ENCODE data around the gene AP2A1. TPM values are rescaled to one million over a fixed set of nuclear protein-coding genes. Genes with fewer than 3 reads are reported as not detected.

The AP2A1 gene
- total and polyA plus RNA-seq, 9 donors, result 37.8 to 126 (median 88.1) TPM

DNA sequence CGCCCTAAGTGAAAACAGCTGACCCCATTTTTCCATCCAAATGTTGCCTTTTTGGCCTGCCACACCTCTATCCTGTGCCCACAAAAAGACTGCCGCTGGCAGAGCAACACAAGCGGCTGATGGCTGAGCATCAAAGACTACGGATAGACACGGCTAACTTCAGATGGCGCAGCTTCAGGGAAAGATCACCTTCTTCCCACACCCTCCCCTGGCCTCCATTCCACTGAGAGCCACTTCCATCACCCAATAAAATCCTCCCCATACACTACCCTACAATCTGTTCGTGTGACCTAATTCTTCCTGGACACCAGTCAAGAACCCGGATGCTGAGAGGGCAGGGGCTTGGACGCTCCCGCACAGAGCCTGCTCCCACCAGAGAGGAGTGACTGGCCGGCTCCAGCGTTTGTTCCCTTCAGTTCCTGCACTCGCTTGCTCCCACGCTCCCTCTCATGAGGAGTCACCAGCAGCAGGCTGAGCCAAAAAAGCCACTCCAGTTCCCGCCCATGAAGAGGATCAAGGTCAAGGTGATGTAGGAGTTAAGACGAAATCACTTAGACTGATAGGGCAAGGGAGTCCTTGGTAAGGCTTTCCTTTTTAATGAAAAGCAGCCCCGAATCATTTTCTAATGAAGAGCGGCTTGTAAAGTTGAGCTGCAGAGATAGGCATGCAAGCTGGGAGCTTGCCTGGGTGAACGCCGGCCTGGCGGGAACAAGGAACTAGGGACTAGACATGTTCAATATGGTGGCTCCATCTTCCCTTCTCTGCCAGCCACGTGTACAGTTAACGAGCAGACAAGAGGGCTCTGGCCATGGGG is 39.4 kb upstream of the AP2A1 start:
- peaks cover 8% of the 10 kb centered on the region for H3K4me1 ChIP-seq (ENCODE audit: insufficient read depth)
- no peak overlapping the region for H3K4me3 ChIP-seq
- 4 to 11% (median 6%) methylated on average over 23 of the region's 23 CpGs for WGBS, 3 donors
- DNase-seq, result peak; percentile 85 to 92 (median 90)
- H3K36me3 ChIP-seq, result no peaks in the 10 kb centered on the region
- peak overlapping the region; percentile 26 to 76 for H3K27ac ChIP-seq
- no peaks in the 10 kb centered on the region for H3K27me3 ChIP-seq
- TF ChIP-seq, protein P1, sequence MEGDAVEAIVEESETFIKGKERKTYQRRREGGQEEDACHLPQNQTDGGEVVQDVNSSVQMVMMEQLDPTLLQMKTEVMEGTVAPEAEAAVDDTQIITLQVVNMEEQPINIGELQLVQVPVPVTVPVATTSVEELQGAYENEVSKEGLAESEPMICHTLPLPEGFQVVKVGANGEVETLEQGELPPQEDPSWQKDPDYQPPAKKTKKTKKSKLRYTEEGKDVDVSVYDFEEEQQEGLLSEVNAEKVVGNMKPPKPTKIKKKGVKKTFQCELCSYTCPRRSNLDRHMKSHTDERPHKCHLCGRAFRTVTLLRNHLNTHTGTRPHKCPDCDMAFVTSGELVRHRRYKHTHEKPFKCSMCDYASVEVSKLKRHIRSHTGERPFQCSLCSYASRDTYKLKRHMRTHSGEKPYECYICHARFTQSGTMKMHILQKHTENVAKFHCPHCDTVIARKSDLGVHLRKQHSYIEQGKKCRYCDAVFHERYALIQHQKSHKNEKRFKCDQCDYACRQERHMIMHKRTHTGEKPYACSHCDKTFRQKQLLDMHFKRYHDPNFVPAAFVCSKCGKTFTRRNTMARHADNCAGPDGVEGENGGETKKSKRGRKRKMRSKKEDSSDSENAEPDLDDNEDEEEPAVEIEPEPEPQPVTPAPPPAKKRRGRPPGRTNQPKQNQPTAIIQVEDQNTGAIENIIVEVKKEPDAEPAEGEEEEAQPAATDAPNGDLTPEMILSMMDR (IDR thresholded peaks at IDR 0.05), result peak in 1 of 3 donors; percentile 12
- no peak for TF ChIP-seq EP300 (IDR thresholded peaks at IDR 0.05)
- intact Hi-C loops (cut with DNase I), result loop anchor here in 2 of 4 donors (5.0 to 10.0 kb wide), 2 partner anchors 75 to 77 kb away; no protein-coding TSS in a partner anchor
- no peaks in the 10 kb centered on the region for H3K9me3 ChIP-seq

DNA sequence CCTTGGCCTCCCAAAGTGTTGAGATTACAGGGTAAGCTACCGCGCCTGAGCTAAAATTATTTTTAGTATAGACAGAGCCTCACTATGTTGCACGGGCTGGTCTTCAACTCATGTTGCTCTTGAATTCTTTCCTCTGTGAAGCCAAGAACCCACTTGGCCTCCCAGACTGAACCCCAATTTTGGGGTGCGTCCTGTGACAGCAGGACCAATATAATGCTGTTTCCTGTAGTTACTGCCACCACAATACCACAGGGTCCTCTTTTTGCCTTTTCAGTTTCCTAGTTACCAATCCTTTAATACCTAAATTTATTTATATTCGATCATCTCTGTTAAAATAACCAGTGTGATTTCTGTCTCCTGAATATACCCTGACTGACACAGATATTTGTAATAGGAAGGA is 36.6 kb upstream of the AP2A1 start:
- WGBS, 3 donors, result 89 to 95% (median 93%) methylated on average over 5 of the region's 5 CpGs
- DNase-seq, result no peak
- intact Hi-C loops (cut with DNase I), result no loop called here
- Histone ChIP-seq H3K27ac (no peak overlapping the region), H3K9me3 (no peaks in the 10 kb centered on the region), H3K4me3 (no peak overlapping the region), H3K36me3 (no peaks in the 10 kb centered on the region), H3K27me3 (no peaks in the 10 kb centered on the region), H3K4me1 (ENCODE audit: insufficient read depth) (peaks cover 8% of the 10 kb centered on the region)
- TF ChIP-seq, protein P1 (IDR thresholded peaks at IDR 0.05), result no peak

DNA sequence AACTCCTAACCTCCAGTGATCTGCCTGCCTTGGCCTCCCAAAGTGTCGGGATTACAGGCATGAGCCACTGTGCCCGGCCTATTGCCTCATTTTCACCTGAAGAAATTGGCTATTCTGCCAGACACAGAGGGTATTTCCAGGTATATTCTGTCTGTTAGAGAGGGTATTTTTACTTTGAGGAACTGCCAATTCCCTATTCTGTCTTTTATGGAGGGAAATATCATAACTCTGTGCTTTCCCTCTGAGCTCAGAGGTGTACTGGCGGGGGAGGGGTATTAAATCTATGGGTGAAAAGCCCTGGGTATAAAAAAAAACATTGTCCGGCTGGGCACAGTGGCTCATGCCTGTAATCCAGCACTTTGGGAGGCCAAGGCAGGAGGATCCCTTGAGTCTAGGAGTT is 28.5 kb upstream of the AP2A1 start:
- intact Hi-C loops (cut with DNase I), result no loop called here
- no peaks in the 10 kb centered on the region for H3K9me3 ChIP-seq
- H3K27me3 ChIP-seq, result no peaks in the 10 kb centered on the region
- H3K36me3 ChIP-seq, result no peaks in the 10 kb centered on the region
- H3K4me3 ChIP-seq, result no peak overlapping the region
- H3K4me1 ChIP-seq (ENCODE audit: insufficient read depth), result peaks cover 1% of the 10 kb centered on the region
- H3K27ac ChIP-seq, result no peak overlapping the region
- DNase-seq, result no peak
- WGBS, 3 donors, result 91 to 94% (median 91%) methylated on average over 4 of the region's 4 CpGs
- TF ChIP-seq, protein P1 (IDR thresholded peaks at IDR 0.05), result no peak
- TF ChIP-seq POLR2A (IDR thresholded peaks at IDR 0.05), result no peak

DNA sequence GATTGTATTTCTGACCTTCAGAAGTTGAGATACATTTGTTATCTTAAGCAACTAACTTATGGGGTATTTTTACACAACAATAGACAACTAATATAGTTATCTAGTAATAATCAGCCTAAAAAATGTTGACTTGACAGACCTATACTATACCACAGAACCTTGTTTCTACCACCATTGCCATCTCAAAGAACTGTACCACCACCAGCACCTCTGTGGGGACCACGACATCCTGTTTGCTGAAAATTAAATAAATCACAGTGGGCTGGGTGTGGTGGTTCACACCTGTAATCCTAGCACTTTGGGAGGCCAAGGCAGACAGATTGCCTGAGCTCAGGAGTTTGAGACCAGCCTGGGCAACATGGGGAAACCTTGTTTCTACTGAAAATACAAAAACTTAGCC is 27.7 kb upstream of the AP2A1 start:
- 85 to 89% (median 86%) methylated on average over 1 of the region's 1 CpG for WGBS, 3 donors
- intact Hi-C loops (cut with DNase I), result no loop called here

More for the DNA sequence above, 27.7 kb upstream of the AP2A1 start:
- TF ChIP-seq EP300 (IDR thresholded peaks at IDR 0.05), result no peak
- no peak for TF ChIP-seq POLR2A (IDR thresholded peaks at IDR 0.05)
- TF ChIP-seq, protein P1 (IDR thresholded peaks at IDR 0.05), result no peak
- no peak overlapping the region for H3K27ac ChIP-seq
- DNase-seq, result no peak
- H3K4me3 ChIP-seq, result no peak overlapping the region
- no peaks in the 10 kb centered on the region for H3K27me3 ChIP-seq
- H3K4me1 ChIP-seq (ENCODE audit: insufficient read depth), result peaks cover 1% of the 10 kb centered on the region
- no peaks in the 10 kb centered on the region for H3K9me3 ChIP-seq
- no peaks in the 10 kb centered on the region for H3K36me3 ChIP-seq
